GM20000 (cell line): Measurements from ENCODE around the gene ANO7.

Source experiments
- DNase-seq: peaks from one replicate; pipeline ENCODE4 v3.0.0; 2012; ENCODE audit warnings: low spot score
- TF ChIP-seq, protein P1 (sequence below): IDR thresholded peaks from 2 replicates; pipeline ENCODE4 v1.5.1; 2012; ENCODE audit warnings: mild to moderate bottlenecking, control low read depth; ENCODE audit errors: extremely low read depth, missing control alignments

Gene ANO7

DNA sequence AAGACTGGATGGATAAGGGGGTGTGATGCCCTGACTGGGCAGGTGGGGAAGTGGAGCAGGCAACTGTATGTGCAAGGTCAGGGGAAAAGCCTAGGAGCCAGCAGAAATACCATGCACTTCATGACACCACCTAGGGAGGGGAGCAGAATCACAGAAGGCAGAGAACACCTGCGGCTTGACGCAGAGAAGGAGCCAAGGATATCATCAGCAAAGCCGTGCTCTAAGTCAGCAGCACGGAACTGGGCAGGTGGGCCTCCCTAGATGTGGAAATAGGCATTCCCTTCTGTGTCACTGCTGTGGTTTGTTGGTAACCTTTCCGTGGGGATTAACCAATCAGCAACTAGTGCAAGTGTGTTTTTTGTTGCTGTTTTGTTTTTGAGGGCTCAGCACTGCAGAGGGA is 85.7 kb downstream of the ANO7 start:
- no peak for DNase-seq

More for the DNA sequence above, 85.7 kb downstream of the ANO7 start:
- TF ChIP-seq, protein P1, sequence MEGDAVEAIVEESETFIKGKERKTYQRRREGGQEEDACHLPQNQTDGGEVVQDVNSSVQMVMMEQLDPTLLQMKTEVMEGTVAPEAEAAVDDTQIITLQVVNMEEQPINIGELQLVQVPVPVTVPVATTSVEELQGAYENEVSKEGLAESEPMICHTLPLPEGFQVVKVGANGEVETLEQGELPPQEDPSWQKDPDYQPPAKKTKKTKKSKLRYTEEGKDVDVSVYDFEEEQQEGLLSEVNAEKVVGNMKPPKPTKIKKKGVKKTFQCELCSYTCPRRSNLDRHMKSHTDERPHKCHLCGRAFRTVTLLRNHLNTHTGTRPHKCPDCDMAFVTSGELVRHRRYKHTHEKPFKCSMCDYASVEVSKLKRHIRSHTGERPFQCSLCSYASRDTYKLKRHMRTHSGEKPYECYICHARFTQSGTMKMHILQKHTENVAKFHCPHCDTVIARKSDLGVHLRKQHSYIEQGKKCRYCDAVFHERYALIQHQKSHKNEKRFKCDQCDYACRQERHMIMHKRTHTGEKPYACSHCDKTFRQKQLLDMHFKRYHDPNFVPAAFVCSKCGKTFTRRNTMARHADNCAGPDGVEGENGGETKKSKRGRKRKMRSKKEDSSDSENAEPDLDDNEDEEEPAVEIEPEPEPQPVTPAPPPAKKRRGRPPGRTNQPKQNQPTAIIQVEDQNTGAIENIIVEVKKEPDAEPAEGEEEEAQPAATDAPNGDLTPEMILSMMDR = no peak
